HG03575 (cell line): Measurements from ENCODE around the gene CYP21A2.
"Not testable (repeated sequence)": the region's sequence is repeated elsewhere in the genome, so short reads cannot be mapped to it uniquely, and the experiment has no call there.

Source experiments
- ATAC-seq: cut with Tn5 transposase; IDR thresholded peaks from one replicate; pipeline ENCODE4 v1.9.1; 2021; ENCODE audit not compliant: unreplicated experiment, insufficient number of reproducible peaks, low FRiP score; ENCODE audit errors: extremely low read depth

The CYP21A2 gene

DNA sequence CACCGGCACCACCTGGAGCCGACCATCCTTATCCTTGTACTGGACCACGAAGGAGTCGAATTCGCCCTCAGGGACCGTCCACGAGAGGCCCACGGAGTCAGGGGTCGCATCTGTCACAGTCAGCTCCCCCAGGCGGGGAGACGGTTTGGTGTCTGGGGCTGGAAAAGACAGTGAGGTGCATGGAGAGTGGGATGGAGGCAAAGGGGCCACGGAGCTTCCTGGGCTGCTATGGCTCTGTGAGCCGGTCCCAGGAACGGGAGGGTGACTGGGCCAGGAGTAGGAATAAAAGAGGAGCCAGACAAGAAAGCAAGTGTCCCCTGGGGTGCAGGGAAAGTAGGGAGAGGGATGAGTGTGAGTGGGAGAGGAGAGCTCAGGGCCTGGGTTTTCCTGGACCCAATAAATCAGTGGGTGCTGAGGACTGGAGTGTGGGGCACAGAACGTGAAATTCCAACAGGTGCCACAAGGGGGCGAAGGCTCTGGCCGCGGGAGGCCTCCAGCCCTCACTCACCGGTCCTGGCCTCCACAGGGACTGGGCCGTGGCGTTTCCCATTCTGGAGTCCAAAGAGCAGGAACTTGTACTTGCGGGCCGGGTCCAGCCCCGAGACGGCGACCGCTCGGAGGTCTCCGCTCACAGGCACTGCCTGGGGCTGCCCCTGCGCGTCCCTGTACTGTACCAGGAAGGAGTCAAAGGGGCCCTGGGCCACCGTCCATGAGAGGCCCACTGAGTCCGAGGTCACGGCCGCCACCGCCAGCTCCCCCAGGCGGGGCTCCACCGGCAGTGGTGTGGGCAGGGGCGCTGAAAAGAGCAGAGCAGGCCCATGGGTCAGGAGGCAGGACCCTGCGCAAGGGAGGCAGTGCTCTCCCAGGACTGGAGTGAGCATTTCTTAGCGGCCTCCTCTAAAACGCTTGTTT is 9.9 kb downstream of the CYP21A2 start:
- ATAC-seq = no peak

DNA sequence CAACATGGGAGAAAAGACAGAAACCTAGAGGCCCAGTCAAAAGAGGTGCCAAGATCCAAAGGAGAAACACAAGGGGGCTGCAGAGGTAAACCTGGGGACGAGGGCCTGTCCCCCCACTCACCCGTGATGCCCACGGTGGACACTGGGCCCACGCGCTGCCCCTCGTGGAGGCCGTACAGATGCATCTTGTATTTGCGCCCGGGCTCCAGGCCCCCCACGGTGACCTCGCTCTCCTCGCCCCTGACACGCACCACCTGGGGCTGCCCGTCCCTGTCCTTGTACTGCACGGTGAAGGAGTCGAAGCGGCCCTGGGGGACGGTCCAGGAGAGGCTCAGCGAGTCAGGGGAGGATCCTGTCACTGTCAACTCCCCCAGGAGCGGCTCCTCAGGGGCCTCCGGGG is 10.9 kb downstream of the CYP21A2 start:
- not testable (repeated sequence) for ATAC-seq

- ATAC-seq = not testable (repeated sequence)
Measured at GRCh38 chr6:32049736-32050135, 11.5 kb downstream of the CYP21A2 start.

DNA sequence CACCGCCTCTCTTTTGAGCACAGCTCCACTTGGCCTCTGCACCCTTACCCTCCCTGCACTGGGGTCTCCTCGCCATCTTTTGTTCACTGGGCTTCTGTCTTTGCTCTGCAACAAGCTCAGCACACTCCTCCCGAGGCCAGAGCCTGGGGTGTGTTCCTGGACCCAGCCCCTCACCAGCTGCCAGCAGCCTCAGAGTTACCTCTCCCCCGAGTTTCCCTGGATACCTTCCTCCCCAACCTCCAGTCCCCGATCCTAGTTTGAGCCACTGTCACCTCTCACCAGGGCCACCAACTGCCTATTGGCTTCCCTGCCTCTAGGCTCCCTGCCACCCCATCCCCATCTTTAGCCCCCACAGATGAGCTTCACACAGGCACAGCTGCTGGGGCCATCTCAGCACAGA is 12.3 kb downstream of the CYP21A2 start:
- no peak for ATAC-seq

GRCh38 chr6:32052626-32053025 is 14.4 kb downstream of the CYP21A2 start:
- not testable (repeated sequence) for ATAC-seq

DNA sequence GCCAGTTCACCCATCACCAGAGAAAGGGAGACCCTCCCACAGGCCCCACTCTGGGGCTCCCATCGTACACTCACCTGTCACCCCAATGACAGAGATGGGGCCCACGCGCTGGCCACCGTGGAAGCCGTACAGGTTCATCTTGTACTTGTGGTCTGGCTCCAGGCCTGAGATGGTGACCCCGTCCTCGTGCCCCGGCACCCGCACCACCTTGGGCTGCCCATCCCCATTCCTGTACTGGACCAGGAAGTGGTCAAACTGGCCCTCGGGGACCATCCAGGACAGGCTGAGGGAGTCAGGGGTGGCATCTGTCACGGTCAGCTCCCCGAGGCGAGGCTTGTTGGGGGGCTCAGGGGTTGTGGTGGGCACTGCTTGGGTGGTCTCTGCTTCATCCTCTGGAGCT is 15.1 kb downstream of the CYP21A2 start:
- not testable (repeated sequence) for ATAC-seq

DNA sequence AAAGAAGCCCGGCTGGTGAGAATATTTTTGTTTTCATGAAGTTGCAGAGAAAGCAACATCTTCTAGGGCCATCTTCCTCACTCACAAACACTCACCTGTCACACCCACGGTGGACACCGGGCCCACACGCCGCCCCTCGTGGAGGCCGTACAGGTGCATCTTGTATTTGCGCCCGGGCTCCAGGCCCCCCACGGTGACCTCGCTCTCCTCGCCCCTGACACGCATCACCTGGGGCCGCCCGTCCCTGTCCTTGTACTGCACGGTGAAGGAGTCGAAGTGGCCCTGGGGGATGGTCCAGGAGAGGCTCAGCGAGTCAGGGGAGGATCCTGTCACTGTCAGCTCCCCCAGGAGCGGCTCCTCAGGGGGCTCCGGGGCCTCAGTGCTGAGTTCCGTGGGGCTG is 17.5 kb downstream of the CYP21A2 start:
- ATAC-seq = not testable (repeated sequence)

DNA sequence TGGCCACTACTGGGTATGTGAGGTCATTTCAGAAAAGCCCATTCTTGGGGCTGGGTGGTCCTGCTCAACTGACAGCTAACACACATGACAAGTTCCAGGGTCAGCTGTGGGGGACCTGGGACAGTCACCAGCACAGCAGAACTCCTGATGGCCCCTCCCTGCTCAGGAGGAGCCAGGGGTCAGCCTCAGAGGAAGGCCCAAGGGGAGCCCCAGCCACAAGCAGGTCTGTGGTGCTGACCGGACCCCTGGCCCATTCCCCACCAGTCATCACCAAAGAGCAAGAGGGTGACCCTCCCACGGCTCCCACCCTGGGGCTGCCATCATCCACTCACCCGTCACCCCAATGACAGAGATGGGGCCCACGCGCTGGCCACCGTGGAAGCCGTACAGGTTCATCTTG is 18.0 kb downstream of the CYP21A2 start:
- ATAC-seq = no peak

DNA sequence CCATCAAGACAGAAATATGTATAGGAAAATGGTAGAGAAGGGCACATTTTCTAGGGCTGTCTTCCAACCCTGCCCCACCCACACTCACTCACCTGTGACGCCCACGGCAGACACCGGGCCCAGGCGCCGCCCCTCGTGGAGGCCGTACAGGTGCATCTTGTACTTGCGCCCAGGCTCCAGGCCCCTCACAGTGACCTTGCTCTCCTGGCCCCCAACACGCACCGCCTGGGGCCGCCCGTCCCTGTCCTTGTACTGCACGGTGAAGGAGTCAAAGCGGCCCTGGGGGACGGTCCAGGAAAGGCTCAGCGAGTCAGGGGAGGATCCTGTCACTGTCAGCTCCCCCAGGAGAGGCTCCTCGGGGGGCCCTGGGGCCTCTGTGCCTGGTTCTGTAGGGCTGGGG is 19.8 kb downstream of the CYP21A2 start:
- ATAC-seq = no peak

DNA sequence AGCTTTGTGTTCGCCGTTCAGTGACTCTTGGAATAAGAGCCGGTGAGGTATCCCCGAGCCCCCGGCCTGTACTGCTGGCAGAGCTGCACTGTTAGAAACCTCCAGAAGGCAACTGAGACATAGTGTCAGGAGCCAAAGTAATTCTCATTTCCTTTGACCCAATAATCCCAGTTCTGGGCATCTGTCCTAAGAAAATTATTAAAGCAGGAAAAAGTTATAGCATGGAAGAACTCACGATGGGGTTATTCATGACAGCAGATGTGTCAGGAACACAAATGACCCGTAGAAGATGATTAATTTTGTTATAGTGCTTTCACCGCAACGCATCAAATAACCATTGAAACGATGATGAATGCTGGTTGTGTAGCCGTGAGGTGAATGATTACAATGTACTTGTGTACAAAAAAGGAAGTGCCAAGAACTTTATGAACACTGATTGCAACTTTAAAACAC is 20.3 kb downstream of the CYP21A2 start:
- ATAC-seq = no peak

DNA sequence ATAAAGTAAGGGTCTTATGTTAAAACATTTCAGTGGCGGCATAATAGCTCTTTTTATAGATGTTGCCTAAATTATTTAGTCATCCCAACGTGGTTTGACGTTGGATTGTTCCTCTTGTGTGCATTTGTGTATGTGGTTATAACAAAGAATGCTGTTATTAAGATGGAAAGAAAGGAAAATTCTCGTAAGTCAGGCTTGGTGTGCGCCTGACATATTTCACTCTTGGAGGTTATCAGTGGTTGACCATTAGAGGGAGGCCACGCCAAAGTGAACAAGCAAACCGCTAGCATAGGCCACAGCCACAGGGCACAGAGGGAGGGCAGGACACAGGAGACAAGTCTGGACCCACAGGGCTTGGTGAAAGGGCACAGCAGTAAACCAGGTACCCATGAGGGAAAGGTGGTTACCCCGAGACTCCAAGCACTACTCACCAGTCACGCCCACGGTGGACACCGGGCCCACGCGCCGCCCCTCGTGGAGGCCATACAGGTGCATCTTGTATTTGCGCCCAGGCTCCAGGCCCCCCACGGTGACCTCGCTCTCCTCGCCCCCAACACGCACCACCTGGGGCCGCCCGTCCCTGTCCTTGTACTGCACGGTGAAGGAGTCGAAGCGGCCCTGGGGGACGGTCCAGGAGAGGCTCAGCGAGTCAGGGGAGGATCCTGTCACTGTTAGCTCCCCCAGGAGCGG is 22.9 kb downstream of the CYP21A2 start:
- ATAC-seq = no peak

GRCh38 chr6:32064706-32065105 is 26.5 kb downstream of the CYP21A2 start:
- no peak for ATAC-seq

DNA sequence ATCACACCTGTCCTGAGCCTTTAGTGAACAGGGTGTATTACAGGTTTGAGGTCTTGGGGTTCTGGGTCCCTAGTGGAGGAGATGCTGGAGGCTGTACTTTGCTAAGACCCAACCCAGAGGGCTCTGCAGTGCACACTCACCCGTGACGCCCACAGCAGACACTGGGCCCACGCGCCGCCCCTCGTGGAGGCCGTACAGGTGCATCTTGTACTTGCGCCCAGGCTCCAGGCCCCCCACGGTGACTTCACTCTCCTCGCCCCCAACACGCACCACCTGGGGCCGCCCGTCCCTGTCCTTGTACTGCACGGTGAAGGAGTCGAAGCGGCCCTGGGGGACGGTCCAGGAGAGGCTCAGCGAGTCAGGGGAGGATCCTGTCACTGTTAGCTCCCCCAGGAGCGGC is 29.3 kb downstream of the CYP21A2 start:
- ATAC-seq = not testable (repeated sequence)

- ATAC-seq = not testable (repeated sequence)
Measured at GRCh38 chr6:32068315-32068714, 30.1 kb downstream of the CYP21A2 start.

- ATAC-seq = no peak
Measured at GRCh38 chr6:32068867-32069266, 30.7 kb downstream of the CYP21A2 start.

- no peak for ATAC-seq
Measured at GRCh38 chr6:32069460-32069859, 31.2 kb downstream of the CYP21A2 start.

- no peak for ATAC-seq
Measured at GRCh38 chr6:32069878-32070515, 31.8 kb downstream of the CYP21A2 start.

DNA sequence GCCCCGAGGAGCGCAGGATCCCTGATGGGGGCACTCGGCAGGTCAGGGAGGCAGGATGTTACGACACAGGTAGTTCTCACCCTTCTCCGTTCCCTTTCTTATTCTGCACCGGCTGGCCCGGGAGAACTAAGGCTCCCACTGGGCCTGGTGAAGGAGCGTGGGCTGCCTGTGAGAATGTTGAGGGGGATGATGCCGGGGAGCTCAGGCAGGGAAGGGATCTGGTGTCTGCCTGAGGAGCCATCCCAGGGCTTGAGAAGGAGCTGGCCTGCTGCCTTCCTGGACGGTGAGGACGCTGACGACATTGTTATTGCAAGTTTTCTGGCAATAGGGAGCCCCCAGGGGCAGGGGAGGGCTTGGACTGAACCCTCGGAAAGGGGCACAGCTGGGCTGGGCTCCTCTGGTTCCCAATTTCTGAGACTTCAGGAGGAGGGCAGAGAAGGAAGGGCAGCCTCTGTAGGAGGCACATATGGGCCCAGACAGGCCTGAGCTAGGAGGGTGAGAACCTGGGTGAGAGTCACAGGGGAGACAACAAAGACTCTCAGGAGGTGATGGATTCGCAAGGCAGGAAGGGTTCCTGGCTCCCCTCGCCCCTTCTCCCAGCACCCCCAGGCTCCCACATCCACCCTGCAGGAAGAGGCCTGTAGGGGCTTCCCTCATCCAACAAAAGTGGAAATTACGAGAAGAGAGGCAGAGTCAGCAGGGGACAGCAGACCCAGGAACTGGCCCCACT is 32.8 kb downstream of the CYP21A2 start:
- ATAC-seq = no peak

- ATAC-seq = no peak
Measured at GRCh38 chr6:32073101-32073500, 34.9 kb downstream of the CYP21A2 start.
